ENCODE results near the gene FOLR3. TPM values are rescaled to one million over a fixed set of nuclear protein-coding genes. Genes with fewer than 3 reads are reported as not detected.

Gene FOLR3
- total and polyA plus RNA-seq, 9 of the 15 experiments (the other 6 are each of a cell fraction or from before 2014, with no cell fraction given) = not detected

- no peak for TF ChIP-seq FOXK1 (CRISPR knock-in tag; IDR thresholded peaks at IDR 0.05; ENCODE audit: borderline replicate concordance)
- peak; percentile 77; the same call in 1 of the 2 replicates for TF ChIP-seq ZBTB9 (CRISPR knock-in tag; IDR thresholded peaks at IDR 0.05)
- no peak for TF ChIP-seq GABPB2 (CRISPR knock-in tag; conservative IDR thresholded peaks at IDR 0.05)
- TF ChIP-seq MCM7 (IDR thresholded peaks at IDR 0.05) = no peak
- TF ChIP-seq DEAF1 (CRISPR knock-in tag; IDR thresholded peaks at IDR 0.05) = no peak
- peak; percentile 68 for TF ChIP-seq ETV1 (tag; conservative IDR thresholded peaks at IDR 0.05; ENCODE audit: low read depth)
- no peak for TF ChIP-seq GATA2 (CRISPR knock-in tag; IDR thresholded peaks at IDR 0.05)
- no peak for TF ChIP-seq PATZ1 (CRISPR knock-in tag; IDR thresholded peaks at IDR 0.05; ENCODE audit: borderline replicate concordance)
- TF ChIP-seq SMAD1 (IDR thresholded peaks at IDR 0.05; ENCODE audit: low read depth, low read length, partially characterized antibody) = peak; percentile 74
- no peak for TF ChIP-seq SRSF7 (optimal IDR thresholded peaks at IDR 0.05; ENCODE audit: low read depth, low read length)
- TF ChIP-seq CGGBP1 (CRISPR knock-in tag; IDR thresholded peaks at IDR 0.05) = no peak
- no peak for TF ChIP-seq ZNF830 (CRISPR knock-in tag; IDR thresholded peaks at IDR 0.05)
- no peak for TF ChIP-seq NR3C1 (CRISPR knock-in tag; IDR thresholded peaks at IDR 0.05)
- peak; percentile 74 for TF ChIP-seq TAF7 (tag; IDR thresholded peaks at IDR 0.05)
- TF ChIP-seq CSDE1 (IDR thresholded peaks at IDR 0.05) = no peak
- TF ChIP-seq TRIM24 (IDR thresholded peaks at IDR 0.05) = no peak; a peak in 1 of 4 replicates
- no peak for TF ChIP-seq XRCC4 (IDR thresholded peaks at IDR 0.05; ENCODE audit: extremely low read depth, insufficient read depth, insufficient read length)
- peak; percentile 86 for TF ChIP-seq POLR2G (IDR thresholded peaks at IDR 0.05; ENCODE audit: low read depth, low read length)
- TF ChIP-seq HDAC1 (IDR thresholded peaks at IDR 0.05) = peak in 1 of 2 experiments; percentile 64; a peak in 1 of 4 replicates
- peak; percentile 78 for TF ChIP-seq SP2 (IDR thresholded peaks at IDR 0.05; ENCODE audit: extremely low read depth, low read depth, low read length, poor library complexity, severe bottlenecking)
- peak; percentile 80 for TF ChIP-seq EGR1 (conservative IDR thresholded peaks at IDR 0.05)
- TF ChIP-seq KDM5B (IDR thresholded peaks at IDR 0.05; ENCODE audit: insufficient replicate concordance, low read depth, low read length) = peak; percentile 87
- TF ChIP-seq ZNF561 (CRISPR knock-in tag; conservative IDR thresholded peaks at IDR 0.05) = no peak
- no peak for TF ChIP-seq MCM2 (IDR thresholded peaks at IDR 0.05; ENCODE audit: low read depth)
- no peak for TF ChIP-seq FOXJ3 (CRISPR knock-in tag; IDR thresholded peaks at IDR 0.05)
Measured at GRCh38 chr11:72112143-72112977, 23.2 kb upstream of the FOLR3 start, which contains the start of gene ANAPC15 (continued).
